CD4-positive, alpha-beta T cell treated with Interleukin-17A for 4 hours (primary cell): Measurements from ENCODE around the gene MTUS2.

ENCODE experiments used
- DNase-seq: peaks from one replicate; pipeline ENCODE4 v3.0.0-alpha.2; 2020; ENCODE audit warnings: mixed read lengths

Gene MTUS2

DNA sequence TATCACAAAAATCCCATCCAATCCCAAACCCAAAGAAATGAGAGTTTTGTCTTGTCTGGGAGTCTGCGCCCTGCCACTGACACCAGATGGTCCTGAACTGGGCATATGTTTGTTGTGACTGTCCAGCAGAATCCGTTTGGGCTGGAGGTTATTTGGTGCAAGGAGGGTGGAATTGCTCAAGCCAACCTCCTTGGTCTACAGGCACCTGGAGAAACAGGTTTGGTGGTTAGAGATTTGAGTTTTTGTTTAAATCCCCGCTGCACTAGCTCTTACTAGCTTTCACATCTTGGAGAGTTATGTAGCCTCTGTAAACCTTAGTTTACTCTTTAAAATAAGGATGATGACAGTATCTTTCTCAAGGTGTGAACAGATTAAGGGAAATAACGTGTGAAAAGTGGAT lies 673.7 kb downstream of the MTUS2 start:
- DNase-seq: no peak

DNA sequence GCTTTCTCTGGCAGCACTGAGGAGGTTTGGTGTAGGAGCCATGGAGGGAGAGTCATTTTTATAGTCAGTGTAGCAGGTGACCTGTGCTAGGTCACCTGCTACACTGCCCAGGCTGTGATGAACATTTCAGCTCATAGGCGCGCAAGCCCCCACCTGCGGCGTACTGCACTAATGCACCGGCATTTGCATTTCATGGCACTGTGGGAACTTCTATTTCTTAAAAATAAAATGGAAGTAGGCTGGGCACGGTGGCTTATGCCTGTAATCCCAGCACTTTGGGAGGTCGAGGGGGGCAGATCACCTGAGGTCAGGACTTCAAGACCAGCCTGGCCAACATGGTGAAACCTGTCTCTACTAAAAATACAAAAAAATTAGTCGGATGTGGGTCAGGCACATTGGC lies 674.4 kb downstream of the MTUS2 start:
- no peak for DNase-seq

DNA sequence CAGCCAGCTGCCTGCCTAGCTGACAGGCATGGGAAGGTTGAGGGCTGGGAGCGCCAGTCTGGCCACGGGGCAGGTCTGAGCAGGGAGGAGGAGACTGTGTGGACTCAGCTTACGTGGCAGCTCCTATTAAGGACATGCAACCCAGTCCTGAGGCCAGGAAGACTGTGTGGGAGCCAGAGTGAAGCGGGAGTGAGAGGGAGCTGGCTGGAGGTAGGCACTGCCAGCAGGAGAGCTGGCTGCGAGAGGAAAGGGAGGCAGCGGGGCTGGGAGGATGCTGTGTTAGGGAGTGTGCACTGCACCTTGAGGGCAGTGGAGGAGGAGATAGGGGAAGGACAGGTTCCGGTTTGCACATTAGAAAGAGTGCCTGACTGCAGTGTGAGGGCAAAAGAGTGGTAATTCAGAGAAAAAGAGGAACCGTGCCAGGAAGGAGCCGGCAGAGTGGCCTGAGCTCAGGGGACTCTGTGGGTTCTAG lies 676.1 kb downstream of the MTUS2 start:
- DNase-seq: no peak

DNA sequence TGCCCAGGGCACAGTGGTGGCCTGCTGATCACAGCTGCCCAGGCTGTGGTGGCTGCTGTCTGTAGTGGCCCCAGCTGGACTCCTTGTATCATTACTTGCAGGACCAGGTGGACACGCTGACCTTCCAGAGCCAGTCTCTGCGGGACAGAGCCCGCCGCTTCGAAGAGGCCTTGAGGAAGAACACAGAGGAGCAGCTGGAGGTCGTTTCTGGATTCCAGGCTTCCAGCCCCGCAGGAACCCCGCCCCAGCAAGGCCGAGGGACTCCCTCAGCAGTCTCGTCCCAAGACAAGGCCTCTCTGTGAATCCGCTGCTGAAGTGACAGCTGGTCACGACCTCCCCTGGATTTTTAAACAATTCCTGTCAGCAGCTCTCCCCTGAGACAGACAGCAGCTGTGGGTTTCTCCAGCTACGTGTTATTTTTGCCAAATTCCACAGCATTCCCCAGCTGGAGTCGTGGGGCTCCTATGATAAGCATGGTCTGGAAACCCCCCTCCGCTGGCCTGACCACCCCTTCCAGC lies 677.1 kb downstream of the MTUS2 start:
- DNase-seq: no peak

DNA sequence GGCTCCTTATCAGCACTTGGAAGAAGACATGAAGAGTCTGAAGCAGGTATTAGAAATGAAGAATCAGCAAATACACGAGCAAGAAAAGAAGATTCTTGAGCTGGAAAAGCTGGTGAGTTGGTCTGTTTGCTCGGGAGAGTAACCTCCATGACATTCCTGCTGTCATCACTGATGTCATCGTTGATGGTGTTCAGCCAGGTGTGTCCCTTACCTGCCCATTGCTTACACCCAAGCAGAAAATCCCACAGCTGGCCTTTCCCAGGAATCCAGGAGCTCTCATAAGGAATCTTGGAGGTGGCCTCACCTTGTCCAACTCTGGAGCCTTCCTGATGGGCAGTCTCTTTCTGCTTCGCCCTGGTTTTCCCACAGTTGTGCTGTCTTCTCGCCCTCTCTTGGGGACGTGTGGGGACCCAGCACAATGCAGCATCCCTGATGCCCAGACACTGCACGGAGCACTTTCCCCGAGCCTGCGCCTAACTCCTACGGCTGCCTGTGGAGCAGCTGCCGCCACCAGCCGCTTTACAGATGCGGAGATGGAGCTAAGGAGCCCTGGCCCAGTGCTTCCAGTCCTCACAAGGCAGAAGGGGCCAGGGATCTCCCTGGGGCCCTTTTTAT lies 678.4 kb downstream of the MTUS2 start:
- DNase-seq: no peak

DNA sequence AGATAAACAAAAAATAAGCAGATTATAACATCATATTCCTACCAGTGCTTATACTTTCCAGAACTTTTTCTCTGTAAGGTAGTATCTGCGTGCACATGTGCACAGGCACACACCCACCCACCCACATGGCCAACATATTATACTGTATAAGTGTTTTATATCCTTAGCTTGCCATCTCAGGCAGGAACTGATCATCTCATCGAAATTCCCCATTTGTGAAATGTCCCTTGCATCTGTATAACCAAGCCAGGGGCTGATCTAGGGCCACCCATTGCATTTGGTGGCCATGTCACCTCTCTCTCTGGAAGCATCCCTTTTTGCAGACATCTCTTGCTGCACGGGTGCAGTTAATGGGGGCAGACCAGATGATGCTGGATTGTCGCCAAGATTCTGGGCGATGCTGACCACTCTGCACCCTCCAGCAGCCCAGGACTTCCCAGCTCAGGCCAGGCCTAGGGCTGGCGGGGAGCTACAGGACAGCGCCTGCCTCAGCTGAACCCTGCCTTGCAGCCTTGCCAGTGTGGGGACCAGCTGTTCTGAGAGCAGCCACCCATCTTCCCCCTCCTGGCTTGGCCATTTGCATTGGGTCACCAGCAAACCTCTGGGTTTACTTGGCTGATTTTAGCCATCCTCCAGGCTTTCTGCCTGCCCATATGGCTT lies 679.5 kb downstream of the MTUS2 start:
- DNase-seq: no peak

DNA sequence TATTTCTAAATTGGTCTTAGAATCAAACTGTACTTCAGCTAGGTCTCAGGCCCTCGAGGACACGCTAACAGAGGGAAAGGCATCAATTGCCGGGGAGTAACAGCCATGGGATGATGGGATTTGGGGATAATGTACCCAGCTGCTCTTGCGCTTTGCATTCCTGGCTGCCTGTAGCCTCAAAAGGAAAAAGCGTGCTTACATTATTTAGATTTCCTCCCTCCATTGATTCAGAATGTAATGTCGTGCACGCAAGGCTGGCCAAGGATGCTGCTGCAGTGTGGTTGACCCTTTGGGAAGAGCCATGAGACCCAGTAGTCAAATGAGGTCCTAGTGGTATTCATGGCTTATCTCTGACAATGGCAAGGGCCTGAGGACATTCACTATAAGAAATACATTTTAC lies 680.2 kb downstream of the MTUS2 start:
- no peak for DNase-seq

DNA sequence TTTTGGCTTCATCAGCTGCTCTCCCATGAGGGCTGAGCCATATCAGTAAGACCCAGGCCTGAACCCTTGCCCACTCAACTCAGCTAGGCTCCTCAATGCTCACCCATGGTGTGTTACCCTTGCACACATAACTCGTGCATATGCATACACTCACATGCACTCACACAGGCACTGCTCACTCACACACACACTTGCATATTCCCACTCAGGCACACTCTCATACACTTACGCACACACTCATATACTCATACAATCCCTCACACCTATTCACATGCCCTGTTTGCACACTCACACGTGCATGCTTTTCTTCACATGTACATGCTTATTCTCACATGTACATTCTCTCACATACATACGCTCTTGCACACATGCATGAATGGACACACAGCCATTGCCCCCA lies 681.5 kb downstream of the MTUS2 start:
- no peak for DNase-seq

DNA sequence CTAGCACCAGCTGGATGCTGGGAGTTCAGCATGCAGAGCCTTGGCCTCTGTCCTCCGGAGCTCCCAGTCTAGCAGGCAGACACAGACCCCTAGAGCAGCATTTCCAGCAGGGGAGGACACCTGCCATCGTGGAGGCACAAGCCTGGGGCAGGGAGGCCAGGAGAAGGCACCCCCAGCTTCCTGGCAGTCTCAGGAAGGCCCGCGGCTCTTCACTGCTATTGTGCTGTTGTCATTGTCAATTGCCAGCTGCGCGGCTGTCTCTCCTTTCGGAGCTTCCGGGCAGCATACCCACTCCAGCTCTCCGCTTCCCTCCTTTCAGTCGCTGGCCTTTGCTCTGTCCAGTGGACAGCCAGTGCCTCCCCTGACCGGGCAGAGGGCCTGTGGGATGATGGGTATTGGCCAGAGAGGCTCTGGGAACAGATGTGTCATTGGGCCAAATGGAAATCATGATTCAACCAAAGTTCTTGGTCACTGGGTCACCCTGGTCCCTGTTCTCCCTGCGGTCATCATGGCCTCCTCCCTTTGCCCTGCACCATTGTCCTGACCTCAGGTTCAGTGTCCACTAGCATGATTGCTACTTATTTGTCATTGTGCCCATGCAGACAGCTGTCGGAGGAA lies 682.4 kb downstream of the MTUS2 start:
- DNase-seq: no peak

DNA sequence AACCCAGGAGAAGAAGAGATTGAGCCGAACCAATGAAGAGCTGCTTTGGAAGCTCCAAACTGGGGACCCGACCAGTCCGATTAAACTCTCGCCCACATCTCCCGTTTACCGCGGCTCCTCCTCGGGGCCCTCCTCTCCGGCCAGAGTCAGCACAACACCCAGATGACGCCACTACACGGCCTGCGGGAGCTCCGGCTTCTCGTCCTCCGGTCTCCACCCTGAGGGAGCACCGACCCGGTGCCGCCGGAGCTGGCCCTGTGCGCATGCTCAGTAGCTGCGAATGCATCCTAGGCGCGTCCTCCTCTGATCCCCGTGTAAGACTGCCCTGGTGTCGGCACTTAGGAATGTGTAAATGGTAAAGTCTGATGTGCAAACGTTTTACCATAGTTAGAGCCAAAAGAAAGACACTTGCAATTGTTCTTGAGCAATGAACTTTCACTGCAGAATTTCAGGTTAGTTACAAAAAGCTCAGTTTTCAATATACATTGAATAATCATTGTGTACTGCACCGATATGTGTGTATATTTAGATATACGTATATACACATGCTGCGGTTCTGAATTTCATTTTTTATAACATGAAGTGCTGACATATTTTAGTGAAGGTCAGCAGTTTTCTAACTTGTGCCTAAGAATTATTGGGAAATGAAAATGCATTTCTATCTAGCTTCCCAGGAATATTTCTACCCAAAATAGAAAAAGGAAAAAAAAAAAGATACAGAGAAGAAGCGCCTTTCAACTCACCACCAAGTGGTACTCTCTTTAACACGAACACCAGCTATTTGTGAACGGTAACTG lies 683.1 kb downstream of the MTUS2 start:
- DNase-seq: no peak

DNA sequence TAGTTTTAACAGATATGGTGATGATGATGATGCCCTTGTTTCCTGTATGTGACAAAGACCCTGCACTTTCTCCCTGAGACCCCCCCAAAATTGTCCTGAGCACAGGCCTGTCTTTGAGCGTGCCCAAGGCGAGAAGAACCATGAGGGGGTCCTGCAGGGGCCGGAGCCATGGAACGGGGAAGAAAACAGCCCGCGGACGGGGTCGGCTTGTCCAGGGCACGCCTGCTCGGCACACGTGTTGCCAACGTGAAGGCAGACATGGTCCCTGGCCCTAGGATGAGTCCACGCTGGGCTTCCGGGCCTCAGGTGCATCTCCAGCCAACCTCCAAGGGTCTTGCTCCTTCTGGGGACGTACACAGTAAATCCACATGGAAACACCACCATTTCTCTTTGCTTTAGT lies 684.6 kb downstream of the MTUS2 start:
- DNase-seq: no peak

DNA sequence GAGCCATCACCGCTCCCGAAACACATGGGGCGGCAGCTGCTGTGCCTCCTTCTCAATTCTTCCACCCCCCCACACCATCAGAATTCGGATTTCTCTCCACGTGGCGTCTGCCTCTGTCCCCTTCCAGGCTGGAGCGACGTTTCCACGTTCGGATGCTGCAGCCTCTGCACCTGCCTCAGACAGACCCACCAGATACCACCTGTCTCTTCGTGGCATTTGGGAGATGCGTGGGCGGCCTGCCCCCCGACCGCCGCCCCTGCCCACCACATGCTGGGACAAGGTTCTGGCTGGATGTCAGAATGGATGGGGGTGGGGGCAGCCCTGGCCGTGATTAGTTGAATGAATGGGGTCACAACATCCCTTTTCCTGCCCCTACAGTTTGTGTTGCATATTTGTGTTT lies 685.4 kb downstream of the MTUS2 start:
- no peak for DNase-seq

DNA sequence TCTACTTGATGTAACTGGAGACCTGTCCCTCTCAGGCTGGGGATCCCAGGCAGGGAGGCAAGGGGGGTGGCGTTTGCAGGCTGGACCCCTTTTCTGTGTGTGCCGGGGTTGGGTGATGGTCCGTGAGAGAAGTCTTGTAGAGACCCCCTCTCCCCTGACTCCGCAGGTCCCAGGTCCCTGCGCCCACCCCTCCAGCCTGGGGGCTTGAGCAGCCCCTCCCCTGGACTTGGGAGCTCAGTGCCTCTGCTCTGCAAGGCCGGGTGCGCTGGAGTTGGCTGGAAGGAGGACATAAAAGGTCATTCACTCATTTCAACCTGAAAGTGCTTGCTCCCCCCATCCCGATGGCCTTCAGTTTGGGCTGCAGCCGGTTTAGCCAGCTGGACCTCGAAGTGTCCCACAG lies 685.8 kb downstream of the MTUS2 start:
- no peak for DNase-seq

DNA sequence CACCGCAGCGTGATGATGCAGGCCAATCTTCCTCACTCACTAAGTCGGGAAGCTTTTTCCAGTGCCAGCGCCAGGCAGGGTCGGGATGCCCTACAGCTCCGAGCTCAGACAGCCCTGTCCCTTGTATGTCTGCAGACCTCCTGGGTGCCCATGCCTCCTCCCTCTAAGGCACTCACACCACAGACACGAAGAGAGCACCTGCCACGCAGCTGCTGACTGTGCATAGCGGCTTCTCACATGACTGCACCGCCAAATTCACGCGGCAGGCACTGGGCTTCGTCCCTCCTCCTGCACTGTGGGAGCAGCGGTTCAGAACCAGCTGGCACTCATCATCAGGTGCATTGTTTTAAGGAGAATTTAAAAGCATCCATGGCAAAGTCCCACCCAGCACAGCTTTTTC lies 687.2 kb downstream of the MTUS2 start:
- no peak for DNase-seq

DNA sequence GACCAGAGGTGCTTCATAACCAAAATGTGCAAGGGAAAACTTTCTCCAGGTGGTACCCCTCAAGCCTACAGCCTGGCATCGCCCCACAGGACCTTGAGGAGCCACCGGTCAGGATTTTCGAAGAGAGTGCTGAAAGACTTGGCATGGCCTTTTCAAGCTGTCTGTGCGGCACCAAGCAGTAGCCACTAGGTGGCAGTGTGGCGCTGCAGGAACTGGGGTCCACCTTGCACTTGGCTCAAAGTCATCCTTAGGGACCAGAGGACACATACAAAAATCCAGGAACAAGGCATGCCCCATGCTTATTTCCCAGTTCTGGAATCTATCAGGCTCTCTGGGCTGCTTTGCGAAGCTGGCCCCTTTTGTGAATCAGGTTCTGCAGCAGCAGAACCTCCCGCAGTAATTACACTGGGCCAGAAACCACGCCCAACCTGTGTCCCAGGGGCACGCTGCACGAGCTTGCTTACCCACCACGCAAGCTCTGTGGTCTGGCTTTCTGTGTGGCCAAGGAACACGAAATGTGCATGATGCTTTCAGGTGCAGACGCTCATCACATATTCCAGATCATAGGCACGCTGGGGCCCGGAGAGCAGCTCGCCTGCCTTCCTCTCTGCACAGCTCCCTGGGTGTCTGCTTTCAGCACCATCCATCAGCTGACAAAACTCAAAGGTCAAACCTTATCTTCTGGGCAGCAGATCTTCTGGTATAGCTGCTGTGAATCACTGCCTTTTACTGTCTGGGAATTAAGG lies 688.2 kb downstream of the MTUS2 start:
- peak; percentile 82 for DNase-seq

DNA sequence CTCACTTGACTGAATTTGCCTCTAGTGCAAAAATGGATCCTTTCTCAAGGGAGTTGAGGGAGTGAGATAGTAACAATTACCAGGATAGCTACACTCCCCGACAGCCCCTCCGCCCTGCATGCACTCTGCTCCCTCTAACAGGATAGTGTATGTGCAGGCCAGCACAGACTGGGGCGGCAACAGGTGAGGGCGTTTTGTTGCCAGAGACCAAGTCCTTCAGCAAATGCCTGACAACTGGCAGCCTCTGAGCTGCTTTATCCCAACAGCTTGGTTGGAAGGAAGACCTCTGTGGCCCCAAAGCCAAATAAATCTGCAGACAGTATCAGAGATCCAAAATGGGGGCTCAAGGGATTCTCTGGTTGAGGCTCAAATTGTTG lies 688.7 kb downstream of the MTUS2 start:
- DNase-seq: no peak

DNA sequence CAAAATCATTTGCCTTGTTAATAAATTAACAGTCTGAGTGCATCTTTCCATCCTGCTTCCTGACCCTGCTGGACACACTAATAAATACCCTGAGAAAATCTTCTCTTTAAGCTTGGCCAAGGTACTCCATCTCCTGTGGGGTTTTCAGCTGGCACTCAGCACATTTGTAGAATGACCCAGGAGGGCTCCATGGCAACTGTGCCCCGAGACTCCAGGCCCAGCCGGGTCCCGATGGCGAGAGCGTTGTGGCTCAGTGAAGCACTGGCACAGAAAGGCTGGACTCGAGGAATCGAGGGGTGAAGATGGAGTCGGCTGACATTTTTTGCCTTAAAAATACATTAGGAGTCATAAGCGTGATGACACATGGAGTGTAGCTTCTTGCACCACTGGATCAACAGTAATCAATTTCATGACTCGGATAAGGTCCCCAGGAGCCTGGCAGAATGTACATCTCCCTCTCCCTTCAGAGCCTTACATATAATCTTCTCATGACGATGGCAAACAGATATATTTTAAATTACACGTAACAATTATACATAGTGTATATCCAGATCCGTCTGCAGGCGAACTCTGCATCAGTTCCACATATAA lies 690.0 kb downstream of the MTUS2 start:
- no peak for DNase-seq

DNA sequence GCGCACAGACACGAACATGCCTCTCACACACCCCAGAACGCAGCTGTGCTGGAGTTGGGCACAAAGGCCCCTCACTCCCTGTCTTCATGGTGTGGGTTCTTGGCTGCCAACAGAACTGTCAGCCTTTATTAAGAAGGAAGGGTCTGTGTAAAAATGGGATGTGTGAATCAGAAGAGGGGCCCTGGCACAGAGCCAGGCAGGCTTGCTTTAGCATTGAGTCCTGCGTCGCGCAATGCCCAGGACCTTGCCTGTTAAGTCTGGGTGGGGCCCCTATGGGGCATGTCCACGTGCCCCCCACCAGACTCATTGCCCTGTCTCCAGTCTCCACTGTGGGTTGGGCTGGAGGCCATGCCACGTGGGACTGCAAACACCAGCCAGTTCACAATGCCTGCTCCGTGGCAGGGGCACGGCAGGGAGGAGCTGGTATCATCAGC lies 690.5 kb downstream of the MTUS2 start:
- no peak for DNase-seq

DNA sequence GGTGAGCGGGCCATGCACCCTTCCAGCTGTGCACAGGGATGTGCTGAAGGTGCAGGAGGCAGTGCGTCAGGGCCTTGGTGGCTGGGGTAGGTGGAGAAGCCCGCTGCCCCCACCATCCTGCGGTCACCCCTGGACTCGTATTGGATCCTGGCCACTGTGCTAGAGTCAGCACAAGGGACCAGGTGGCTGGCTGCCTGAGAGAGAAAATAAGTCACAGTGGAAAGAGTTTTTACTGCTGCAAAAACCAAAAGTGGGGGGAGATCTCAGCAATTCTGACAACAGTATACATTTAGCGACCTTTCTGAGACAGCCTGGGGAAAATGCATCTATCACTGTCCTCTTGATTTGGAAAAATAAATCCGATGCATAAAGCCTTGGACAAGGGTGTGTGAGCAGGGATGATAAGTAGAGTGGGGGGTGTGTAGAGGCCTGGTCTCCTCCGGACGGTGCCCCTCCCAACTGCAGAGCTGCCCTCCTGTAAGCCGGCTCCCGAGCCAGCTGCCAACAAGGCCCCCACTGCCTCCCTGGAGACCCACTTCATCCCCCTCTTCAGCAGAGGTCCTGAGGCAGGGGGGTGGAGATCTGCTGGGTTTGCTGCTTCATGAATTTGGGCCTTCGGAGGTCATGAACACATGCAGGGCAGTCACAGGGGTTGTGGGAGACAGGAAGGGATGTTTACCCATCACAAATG lies 691.1 kb downstream of the MTUS2 start:
- DNase-seq: no peak

DNA sequence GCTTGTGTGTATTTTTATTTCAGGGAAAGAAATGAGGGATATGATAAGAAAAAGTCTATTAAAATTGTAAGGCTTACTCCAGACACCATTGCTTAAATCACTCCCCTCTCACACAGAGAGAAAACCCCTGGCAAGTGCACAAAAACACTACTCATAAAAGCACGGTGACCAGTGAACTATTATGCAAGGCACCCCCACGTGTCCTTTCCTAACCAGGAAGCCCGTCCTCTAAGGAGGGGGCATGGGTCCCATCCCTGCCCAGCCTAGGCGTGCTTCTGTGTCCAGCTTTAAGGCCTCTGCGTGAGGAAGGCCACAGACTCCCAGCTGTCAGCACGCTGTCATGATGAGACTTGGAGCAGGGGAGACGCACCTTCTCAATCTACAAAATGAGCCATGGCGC lies 691.8 kb downstream of the MTUS2 start:
- no peak for DNase-seq
